Endodermal cell (in vitro differentiated cells): ENCODE results near the gene LEFTY1. TPM values are rescaled to one million over a fixed set of nuclear protein-coding genes. Genes with fewer than 3 reads are reported as not detected.

Source experiments
- DNase-seq: peaks from one replicate; pipeline ENCODE4 v3.0.0-alpha.2; 2017
- H3K27ac ChIP-seq: 2 replicates; pipeline ENCODE4 v1.5.1; 2013; ENCODE audit warnings: mild to moderate bottlenecking, low read depth, low read length, moderate library complexity
- H3K27me3 ChIP-seq: 2 replicates; pipeline ENCODE4 v1.6.1; 2013; ENCODE audit warnings: mild to moderate bottlenecking, low read length, moderate library complexity; ENCODE audit not compliant: insufficient read depth, control insufficient read depth, poor library complexity, severe bottlenecking
- H3K36me3 ChIP-seq: 2 replicates; pipeline ENCODE4 v1.7.0; 2013; ENCODE audit warnings: mild to moderate bottlenecking, low read length, moderate library complexity; ENCODE audit not compliant: control insufficient read depth, insufficient read depth
- H3K4me1 ChIP-seq: one replicate; pipeline ENCODE4 v1.7.0; 2013; ENCODE audit warnings: low read length; ENCODE audit not compliant: control insufficient read depth, insufficient read depth
- H3K4me3 ChIP-seq: 2 replicates; pipeline ENCODE4 v1.5.1; 2013; ENCODE audit warnings: mild to moderate bottlenecking, low read length, moderate library complexity
- H3K9ac ChIP-seq: 2 replicates; pipeline ENCODE4 v1.6.1; 2013; ENCODE audit warnings: mild to moderate bottlenecking, low read length, moderate library complexity; ENCODE audit not compliant: poor library complexity, severe bottlenecking; ENCODE audit errors: extremely low read depth
- H3K9me3 ChIP-seq: 2 replicates; pipeline ENCODE4 v1.6.1; 2013; ENCODE audit warnings: mild to moderate bottlenecking, low read length, moderate library complexity; ENCODE audit not compliant: control insufficient read depth
- H3K27ac Mint-ChIP-seq: 2 replicates; pipeline ENCODE4 v1.8.0; 2020; ENCODE audit warnings: mixed read lengths
- H3K27me3 Mint-ChIP-seq: 2 replicates; pipeline ENCODE4 v1.8.0; 2021; ENCODE audit warnings: mild to moderate bottlenecking, mixed read lengths; ENCODE audit not compliant: insufficient read depth
- H3K36me3 Mint-ChIP-seq: 2 replicates; pipeline ENCODE4 v1.8.0; 2020; ENCODE audit warnings: low read depth, mixed read lengths
- H3K4me1 Mint-ChIP-seq: 2 replicates; pipeline ENCODE4 v1.8.0; 2020; ENCODE audit warnings: mixed read lengths
- H3K4me3 Mint-ChIP-seq: 2 replicates; pipeline ENCODE4 v1.8.0; 2020; ENCODE audit warnings: mild to moderate bottlenecking, moderate library complexity, mixed read lengths
- H3K9me3 Mint-ChIP-seq: 2 replicates; pipeline ENCODE4 v1.8.0; 2020; ENCODE audit warnings: mild to moderate bottlenecking, mixed read lengths
- CTCF ChIP-seq: fragments of 200-600 bp; sonication (generic); conservative IDR thresholded peaks from 2 replicates; pipeline ENCODE4 v1.5.0; 2021; ENCODE audit warnings: antibody characterized with exemption, mild to moderate bottlenecking
- WGBS, 2 experiments: methylation state at CpG; one replicate each; pipeline versions ENCODE4 v1.1.5 to v1.1.7; 2013; ENCODE audit warnings: missing lambda C conversion rate in 2 of 2, mixed read lengths in 1 of 2; ENCODE audit not compliant: insufficient coverage in 1 of 2, insufficient read length in 1 of 2; 5-methylcytosine and 5-hydroxymethylcytosine counted together
- total RNA-seq, 2 donors: library from RNA; stranded (reverse); fragmentation: NEBNext Ultra II Directional in 1 of 2; extraction: Animal tissue kit (Norgen Biotek cat#: 25700) in 1 of 2; gene quantifications; 2 replicates in 1 of 2; 3 replicates in 1 of 2; pipeline ENCODE4 v1.2.1, GENCODE V29; 2021

Gene LEFTY1
- total RNA-seq, 2 donors from 2014 or later = 76.0 to 660 TPM

- H3K9ac ChIP-seq = no peak overlapping the region
- Mint-ChIP-seq H3K27ac (no peak overlapping the region), H3K36me3 (no peaks in the 10 kb centered on the region), H3K9me3 (no peaks in the 10 kb centered on the region), H3K27me3 (no peaks in the 10 kb centered on the region), H3K4me1 (peaks cover 21% of the 10 kb centered on the region), H3K4me3 (no peak overlapping the region)
- TF ChIP-seq CTCF = no peak
- no peaks in the 10 kb centered on the region for H3K27me3 ChIP-seq
- no peak overlapping the region for H3K4me3 ChIP-seq
- no peak overlapping the region for H3K27ac ChIP-seq
- H3K36me3 ChIP-seq = no peaks in the 10 kb centered on the region
- DNase-seq = peak; percentile 49
- H3K4me1 ChIP-seq = no peaks in the 10 kb centered on the region
- H3K9me3 ChIP-seq = no peaks in the 10 kb centered on the region
- WGBS, 2 experiments = 93 to 97% methylated on average over 12 to 14 of the region's 14 CpGs
These were observed 39.5 kb upstream of the LEFTY1 start for GRCh38 chr1:225928186-225929175.

GRCh38 chr1:225926551-225927113, 37.7 kb upstream of the LEFTY1 start:
- no peaks in the 10 kb centered on the region for H3K9me3 Mint-ChIP-seq
- peak; percentile 44 for DNase-seq
- WGBS, 2 experiments = 88 to 93% methylated on average over 1 to 3 of the region's 3 CpGs
- peaks cover 15% of the 10 kb centered on the region for H3K36me3 ChIP-seq
- no peak for TF ChIP-seq CTCF
- H3K9me3 ChIP-seq = no peaks in the 10 kb centered on the region
- H3K4me3 Mint-ChIP-seq = no peak overlapping the region
- no peak overlapping the region for H3K4me3 ChIP-seq
- H3K4me1 ChIP-seq = peaks cover 7% of the 10 kb centered on the region
- H3K27ac Mint-ChIP-seq = no peak overlapping the region
- H3K4me1 Mint-ChIP-seq = peaks cover 27% of the 10 kb centered on the region
- no peak overlapping the region for H3K27ac ChIP-seq
- H3K9ac ChIP-seq = no peak overlapping the region
- no peaks in the 10 kb centered on the region for H3K27me3 ChIP-seq
- peaks cover 8% of the 10 kb centered on the region for H3K36me3 Mint-ChIP-seq
- no peaks in the 10 kb centered on the region for H3K27me3 Mint-ChIP-seq

- peak within 1 kb of the TSS; percentile 85 for H3K9ac ChIP-seq
- 1% methylated on average over 34 to 77 of the region's 80 CpGs for WGBS, 2 experiments
- Mint-ChIP-seq H3K27me3 (no peaks in the 10 kb centered on the region), H3K9me3 (no peaks in the 10 kb centered on the region), H3K36me3 (peaks cover 34% of the 10 kb centered on the region), H3K27ac (peak within 1 kb of the TSS; percentile 94), H3K4me1 (peaks cover 31% of the 10 kb centered on the region), H3K4me3 (peak within 1 kb of the TSS; percentile 95)
- no peaks in the 10 kb centered on the region for H3K9me3 ChIP-seq
- no peak for TF ChIP-seq CTCF
- H3K36me3 ChIP-seq = peaks cover 42% of the 10 kb centered on the region
- peak within 1 kb of the TSS; percentile 90 for H3K27ac ChIP-seq
- H3K4me3 ChIP-seq = peak within 1 kb of the TSS; percentile 92
- DNase-seq = peak; percentile 98
- peaks cover 17% of the 10 kb centered on the region for H3K4me1 ChIP-seq
- H3K27me3 ChIP-seq = no peaks in the 10 kb centered on the region
These were observed 35.0 kb upstream of the LEFTY1 start, which contains the start of gene PYCR2 for GRCh38 chr1:225923692-225924555. TSS of gene PYCR2 (minus strand) at chr1:225924250. CDS start at chr1:225924110, 140 bp downstream.
